Epithelial cell of proximal tubule (primary cell): ENCODE results near the gene MMP24. TPM values are rescaled to one million over a fixed set of nuclear protein-coding genes. Genes with fewer than 3 reads are reported as not detected.
A peak's percentile ranks its signal among the peaks of the same experiment; 100 is the strongest.
"Not testable (repeated sequence)": the region's sequence is repeated elsewhere in the genome, so short reads cannot be mapped to it uniquely, and the experiment has no call there.

Experiments used
- DNase-seq: peaks from one replicate; pipeline ENCODE4 v3.0.0-alpha.2; 2011; ENCODE audit warnings: low read depth
- H3K4me3 ChIP-seq: 2 replicates; pipeline ENCODE4 v1.5.1; 2011; ENCODE audit warnings: low read depth, mild to moderate bottlenecking, low read length
- CTCF ChIP-seq: conservative IDR thresholded peaks from 2 replicates; pipeline ENCODE4 v1.5.1; 2012; ENCODE audit warnings: low read depth, mild to moderate bottlenecking, low read length
- total RNA-seq: library from RNA; depleted of rRNA; stranded (reverse); fragments of >200 nt; gene quantifications from 2 replicates; pipeline ENCODE4 v1.2.3, GENCODE V29; 2015

The MMP24 gene
- total RNA-seq, 1 donor from 2014 or later, result 12.2 TPM

GRCh38 chr20:35190556-35190955, 35.9 kb upstream of the MMP24 start:
- no peak for DNase-seq
- no peak overlapping the region for H3K4me3 ChIP-seq
- no peak for TF ChIP-seq CTCF

GRCh38 chr20:35191419-35192117, 34.9 kb upstream of the MMP24 start:
- H3K4me3 ChIP-seq, result no peak overlapping the region
- no peak for TF ChIP-seq CTCF
- no peak for DNase-seq

- no peak for DNase-seq
Measured at GRCh38 chr20:35192118-35192872, 34.2 kb upstream of the MMP24 start.

GRCh38 chr20:35193031-35193791, 33.3 kb upstream of the MMP24 start:
- DNase-seq, H3K4me3 ChIP-seq: not testable (repeated sequence)

More at GRCh38 chr20:35192118-35192872, 34.2 kb upstream of the MMP24 start:
- no peak for TF ChIP-seq CTCF
- H3K4me3 ChIP-seq, result no peak overlapping the region

- DNase-seq, result no peak
- TF ChIP-seq CTCF, result no peak
- H3K4me3 ChIP-seq, result no peak overlapping the region
Measured at GRCh38 chr20:35196313-35196712, 30.2 kb upstream of the MMP24 start.

- H3K4me3 ChIP-seq, result no peak overlapping the region
- TF ChIP-seq CTCF, result no peak
- DNase-seq, result no peak
Measured at GRCh38 chr20:35199740-35200139, 26.8 kb upstream of the MMP24 start.

GRCh38 chr20:35200267-35200666, 26.2 kb upstream of the MMP24 start:
- peak; percentile 47 for DNase-seq
- no peak for TF ChIP-seq CTCF
- no peak overlapping the region for H3K4me3 ChIP-seq

- not testable (repeated sequence) for DNase-seq
Measured at GRCh38 chr20:35201467-35201866, 25.0 kb upstream of the MMP24 start.

More at GRCh38 chr20:35201467-35201866, 25.0 kb upstream of the MMP24 start:
- not testable (repeated sequence) for H3K4me3 ChIP-seq
